ENCODE measurements around the gene SPTSSA.
"Not testable (repeated sequence)": the region's sequence is repeated elsewhere in the genome, so short reads cannot be mapped to it uniquely, and the experiment has no call there.

SPTSSA gene

GRCh38 chr14:34470319-34470718, 8.3 kb upstream of the SPTSSA start:
- DNase-seq = no peak

GRCh38 chr14:34466691-34467090, 4.7 kb upstream of the SPTSSA start:
- DNase-seq = no peak

GRCh38 chr14:34465069-34465859, 3.2 kb upstream of the SPTSSA start:
- no peak for DNase-seq

GRCh38 chr14:34463598-34463961, 1.5 kb upstream of the SPTSSA start:
- DNase-seq = no peak

- peak; percentile 18 to 28 for DNase-seq
Observed at GRCh38 chr14:34461334-34462131, 507 bp downstream of the SPTSSA start.

- no peak for DNase-seq
Observed at GRCh38 chr14:34460841-34461240, 1.2 kb downstream of the SPTSSA start.

- DNase-seq = no peak
Observed at GRCh38 chr14:34460295-34460694, 1.7 kb downstream of the SPTSSA start.

GRCh38 chr14:34457186-34457585, 4.9 kb downstream of the SPTSSA start:
- no peak for DNase-seq

- DNase-seq = no peak
Observed at GRCh38 chr14:34453226-34453625, 8.8 kb downstream of the SPTSSA start.

GRCh38 chr14:34452258-34452822, 9.7 kb downstream of the SPTSSA start:
- no peak for DNase-seq

GRCh38 chr14:34450958-34451357, 11.1 kb downstream of the SPTSSA start:
- DNase-seq = no peak

GRCh38 chr14:34450542-34450915, 11.5 kb downstream of the SPTSSA start:
- no peak for DNase-seq

- DNase-seq = no peak
Observed at GRCh38 chr14:34449819-34450541, 12.1 kb downstream of the SPTSSA start.

GRCh38 chr14:34439090-34439489, 22.9 kb downstream of the SPTSSA start:
- DNase-seq = no peak

GRCh38 chr14:34438438-34438837, 23.6 kb downstream of the SPTSSA start:
- DNase-seq = no peak

- no peak for DNase-seq
Observed at GRCh38 chr14:34437729-34438080, 24.3 kb downstream of the SPTSSA start.

- DNase-seq = no peak
Observed at GRCh38 chr14:34436960-34437728, 24.9 kb downstream of the SPTSSA start.

- no peak for DNase-seq
Observed at GRCh38 chr14:34436118-34436905, 25.7 kb downstream of the SPTSSA start.

- no peak for DNase-seq
Observed at GRCh38 chr14:34433957-34434356, 28.1 kb downstream of the SPTSSA start.

- not testable (repeated sequence) for DNase-seq
Observed at GRCh38 chr14:34428102-34428466, 34.0 kb downstream of the SPTSSA start.
